ENCODE measurements around the gene LAYN. TPM values are rescaled to one million over a fixed set of nuclear protein-coding genes. Genes with fewer than 3 reads are reported as not detected.

Gene LAYN
- total and polyA plus RNA-seq, 2 of the 13 experiments (the other 11 are each of a cell fraction or from before 2014, with no cell fraction given) = 0.17 TPM; not detected in 1

DNA sequence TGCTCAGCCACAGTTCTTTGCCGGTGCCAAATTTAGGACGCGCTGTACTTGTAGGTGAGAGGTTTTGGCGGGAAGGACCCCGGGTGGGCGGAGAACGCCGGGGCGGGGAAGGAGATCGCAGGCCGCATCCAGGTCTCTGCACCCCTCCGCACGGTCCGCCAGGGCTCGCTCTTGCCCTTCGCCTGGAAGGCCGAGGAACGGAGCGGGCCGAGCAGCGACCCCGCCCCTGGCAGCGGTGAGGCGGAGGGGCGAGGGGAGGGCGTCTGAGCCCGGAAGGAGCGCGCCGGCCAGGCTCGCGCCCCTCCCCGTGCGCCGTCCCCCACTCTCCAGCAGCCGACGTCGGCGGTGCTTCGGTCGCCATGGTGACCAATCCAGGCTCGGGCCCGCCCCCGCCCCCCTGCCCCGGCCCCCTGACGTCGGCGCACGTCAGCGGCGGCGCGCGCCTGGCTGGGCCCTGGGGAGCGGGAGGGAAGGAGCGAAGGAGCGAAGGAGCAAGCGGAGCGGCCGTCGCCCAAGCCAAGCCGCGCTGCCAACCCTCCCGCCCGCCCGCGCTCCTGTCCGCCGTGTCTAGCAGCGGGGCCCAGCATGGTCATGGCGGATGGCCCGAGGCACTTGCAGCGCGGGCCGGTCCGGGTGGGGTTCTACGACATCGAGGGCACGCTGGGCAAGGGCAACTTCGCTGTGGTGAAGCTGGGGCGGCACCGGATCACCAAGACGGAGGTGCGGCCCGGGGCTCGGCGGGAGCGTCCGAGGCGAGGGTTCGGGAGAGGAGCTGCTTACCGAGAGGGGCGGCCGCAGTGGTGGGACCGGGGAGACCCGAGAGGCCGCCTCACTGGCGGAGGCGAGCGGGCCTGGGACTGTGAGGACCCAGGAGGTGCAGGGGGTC lies 61.7 kb downstream of the LAYN start, which contains the start of gene SIK2 (continued):
- peak; percentile 84 for TF ChIP-seq ZNF142 (CRISPR knock-in tag; IDR thresholded peaks at IDR 0.05)
- TF ChIP-seq FOXP4 (CRISPR knock-in tag; IDR thresholded peaks at IDR 0.05) = peak; percentile 42; the same call in 1 of the 2 replicates
- TF ChIP-seq MXD4 (CRISPR knock-in tag; IDR thresholded peaks at IDR 0.05) = no peak
- TF ChIP-seq ATF4 (CRISPR knock-in tag; IDR thresholded peaks at IDR 0.05) = no peak
- no peak for TF ChIP-seq ZNF878 (CRISPR knock-in tag; IDR thresholded peaks at IDR 0.05)
- TF ChIP-seq KDM4B (CRISPR knock-in tag; IDR thresholded peaks at IDR 0.05) = peak; percentile 85
- no peak for TF ChIP-seq NR2F6 (IDR thresholded peaks at IDR 0.05)
- peak; percentile 51; the same call in 1 of the 2 replicates for TF ChIP-seq NR2F6 (CRISPR knock-in tag; IDR thresholded peaks at IDR 0.05)
- TF ChIP-seq ZNF746 (CRISPR knock-in tag; IDR thresholded peaks at IDR 0.05) = peak; percentile 96
- TF ChIP-seq ZNF674 (CRISPR knock-in tag; IDR thresholded peaks at IDR 0.05; ENCODE audit: low read depth) = no peak
- TF ChIP-seq FIP1L1 (IDR thresholded peaks at IDR 0.05; ENCODE audit: borderline replicate concordance, insufficient read depth, low read depth, low read length) = no peak
- TF ChIP-seq ZMYM3 (CRISPR knock-in tag; IDR thresholded peaks at IDR 0.05) = no peak
- TF ChIP-seq ZNF879 (CRISPR knock-in tag; IDR thresholded peaks at IDR 0.05) = no peak
- TF ChIP-seq ZNF720 (CRISPR knock-in tag; IDR thresholded peaks at IDR 0.05) = no peak
- TF ChIP-seq SOX13 (IDR thresholded peaks at IDR 0.05) = no peak
- TF ChIP-seq SOX13 (CRISPR knock-in tag; conservative IDR thresholded peaks at IDR 0.05 in 1 of 2, IDR thresholded peaks at IDR 0.05 in 1 of 2) = no peak; a peak in 1 of 4 replicates
- no peak for TF ChIP-seq ZNF598 (CRISPR knock-in tag; IDR thresholded peaks at IDR 0.05; ENCODE audit: borderline replicate concordance)
- TF ChIP-seq, protein P1, sequence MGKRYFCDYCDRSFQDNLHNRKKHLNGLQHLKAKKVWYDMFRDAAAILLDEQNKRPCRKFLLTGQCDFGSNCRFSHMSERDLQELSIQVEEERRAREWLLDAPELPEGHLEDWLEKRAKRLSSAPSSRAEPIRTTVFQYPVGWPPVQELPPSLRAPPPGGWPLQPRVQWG (CRISPR knock-in tag; IDR thresholded peaks at IDR 0.05; ENCODE audit: borderline replicate concordance, low read depth) = no peak
- no peak for TF ChIP-seq NPAS2 (CRISPR knock-in tag; IDR thresholded peaks at IDR 0.05; ENCODE audit: borderline replicate concordance)
